Osteoblast (primary cell): ENCODE results near the gene ARMC6. TPM values are rescaled to one million over a fixed set of nuclear protein-coding genes. Genes with fewer than 3 reads are reported as not detected.
A peak's percentile ranks its signal among the peaks of the same experiment; 100 is the strongest.

Source experiments
- DNase-seq: peaks from one replicate; pipeline ENCODE4 v3.0.0; 2011; ENCODE audit warnings: low spot score, mixed read lengths; ENCODE audit not compliant: insufficient read length; ENCODE audit errors: missing footprints
- H2AFZ ChIP-seq: 2 replicates; pipeline ENCODE4 v1.6.0; 2011; ENCODE audit warnings: mild to moderate bottlenecking, low read length
- H3K27ac ChIP-seq: 2 replicates; pipeline ENCODE4 v1.5.1; 2011; ENCODE audit warnings: mild to moderate bottlenecking, low read depth, low read length, moderate library complexity
- H3K27me3 ChIP-seq: 2 replicates; pipeline ENCODE4 v1.6.0; 2012; ENCODE audit warnings: mild to moderate bottlenecking, control low read depth, inconsistent platforms, low read length, moderate library complexity; ENCODE audit not compliant: insufficient read depth
- H3K36me3 ChIP-seq: 2 replicates; pipeline ENCODE4 v1.5.1; 2011; ENCODE audit warnings: mild to moderate bottlenecking, low read length, control low read depth, moderate library complexity; ENCODE audit not compliant: insufficient read depth
- H3K4me1 ChIP-seq: 2 replicates; pipeline ENCODE4 v1.5.1; 2011; ENCODE audit warnings: mild to moderate bottlenecking, low read length, control low read depth, moderate library complexity; ENCODE audit not compliant: insufficient read depth
- H3K4me2 ChIP-seq: 2 replicates; pipeline ENCODE4 v1.6.0; 2011; ENCODE audit warnings: mild to moderate bottlenecking, low read length; ENCODE audit not compliant: insufficient read depth
- H3K4me3 ChIP-seq: fragments of 200-600 bp; sonication (generic); 3 replicates; pipeline ENCODE4 v1.5.1; 2012; ENCODE audit warnings: mild to moderate bottlenecking, low read length, inconsistent platforms; ENCODE audit not compliant: insufficient read depth
- H3K79me2 ChIP-seq: 2 replicates; pipeline ENCODE4 v1.6.0; 2012; ENCODE audit warnings: mild to moderate bottlenecking, low read length, control low read depth, inconsistent platforms; ENCODE audit not compliant: insufficient read depth
- H3K9me3 ChIP-seq: 2 replicates; pipeline ENCODE4 v1.5.1; 2011; ENCODE audit warnings: low read depth, low read length, control low read depth
- H4K20me1 ChIP-seq: 2 replicates; pipeline ENCODE4 v1.6.0; 2012; ENCODE audit warnings: mild to moderate bottlenecking, low read length, control low read depth; ENCODE audit not compliant: insufficient read depth
- total RNA-seq: library from RNA; depleted of rRNA; stranded (reverse); fragments of >200 nt; gene quantifications from 2 replicates; pipeline ENCODE4 v1.2.3, GENCODE V29; 2012
- TF ChIP-seq, protein P1 (sequence below): IDR thresholded peaks from 2 replicates; pipeline ENCODE4 v1.5.1; 2011; ENCODE audit warnings: mild to moderate bottlenecking, low read depth, low read length, moderate library complexity; ENCODE audit errors: extremely low read depth

ARMC6 gene
- total RNA-seq, 1 donor, result 38.4 TPM

DNA sequence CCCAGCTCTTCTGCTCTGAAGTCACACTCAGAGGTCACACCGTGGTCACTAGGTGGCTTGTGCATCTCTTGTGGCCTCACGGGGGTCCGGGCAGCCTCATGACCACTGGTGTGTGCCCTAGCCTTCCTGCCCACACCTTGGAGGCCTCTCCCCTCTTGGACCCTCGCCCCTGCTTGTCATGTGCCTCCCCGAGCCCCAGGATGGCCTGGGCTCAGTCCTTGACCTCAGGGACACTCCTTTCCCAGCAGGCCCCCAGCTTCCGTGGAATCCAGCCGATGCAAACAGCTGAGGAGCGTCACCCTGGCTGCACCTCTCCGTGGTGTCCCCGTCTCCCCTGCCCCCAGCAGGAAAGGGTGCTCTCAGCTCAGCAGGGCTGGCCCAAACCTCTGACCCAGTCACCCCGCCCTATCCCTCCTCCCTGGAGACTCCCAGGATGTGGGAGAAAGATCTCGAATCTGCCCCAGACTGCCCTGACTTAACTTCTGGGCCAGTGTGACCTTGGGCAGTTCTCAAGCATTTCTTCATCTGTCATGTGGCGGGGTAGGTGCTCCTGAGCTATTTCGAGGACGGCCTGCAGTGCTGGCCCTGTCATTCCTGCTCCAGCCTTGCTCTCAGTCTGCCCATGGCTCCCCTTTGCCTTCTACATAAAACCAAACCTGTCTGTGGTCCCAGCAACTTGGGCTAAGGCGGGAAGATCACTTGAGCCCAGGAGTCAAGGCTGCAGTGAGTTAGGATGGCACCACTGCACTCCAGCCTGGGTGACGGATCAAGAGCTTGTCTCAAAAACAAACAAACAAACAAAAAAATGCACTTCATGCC is 25.8 kb downstream of the ARMC6 start:
- H4K20me1 ChIP-seq, result peaks cover 2% of the 10 kb centered on the region
- no peaks in the 10 kb centered on the region for H3K27me3 ChIP-seq
- TF ChIP-seq, protein P1, sequence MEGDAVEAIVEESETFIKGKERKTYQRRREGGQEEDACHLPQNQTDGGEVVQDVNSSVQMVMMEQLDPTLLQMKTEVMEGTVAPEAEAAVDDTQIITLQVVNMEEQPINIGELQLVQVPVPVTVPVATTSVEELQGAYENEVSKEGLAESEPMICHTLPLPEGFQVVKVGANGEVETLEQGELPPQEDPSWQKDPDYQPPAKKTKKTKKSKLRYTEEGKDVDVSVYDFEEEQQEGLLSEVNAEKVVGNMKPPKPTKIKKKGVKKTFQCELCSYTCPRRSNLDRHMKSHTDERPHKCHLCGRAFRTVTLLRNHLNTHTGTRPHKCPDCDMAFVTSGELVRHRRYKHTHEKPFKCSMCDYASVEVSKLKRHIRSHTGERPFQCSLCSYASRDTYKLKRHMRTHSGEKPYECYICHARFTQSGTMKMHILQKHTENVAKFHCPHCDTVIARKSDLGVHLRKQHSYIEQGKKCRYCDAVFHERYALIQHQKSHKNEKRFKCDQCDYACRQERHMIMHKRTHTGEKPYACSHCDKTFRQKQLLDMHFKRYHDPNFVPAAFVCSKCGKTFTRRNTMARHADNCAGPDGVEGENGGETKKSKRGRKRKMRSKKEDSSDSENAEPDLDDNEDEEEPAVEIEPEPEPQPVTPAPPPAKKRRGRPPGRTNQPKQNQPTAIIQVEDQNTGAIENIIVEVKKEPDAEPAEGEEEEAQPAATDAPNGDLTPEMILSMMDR, result no peak
- H3K9me3 ChIP-seq, result no peaks in the 10 kb centered on the region
- peaks cover 15% of the 10 kb centered on the region for H3K4me1 ChIP-seq
- H2AFZ ChIP-seq, result no peak overlapping the region
- peak; percentile 43 for DNase-seq
- H3K79me2 ChIP-seq, result no peaks in the 10 kb centered on the region
- H3K36me3 ChIP-seq, result peaks cover 39% of the 10 kb centered on the region
- H3K4me3 ChIP-seq, result no peak overlapping the region
- no peak overlapping the region for H3K27ac ChIP-seq
- H3K4me2 ChIP-seq, result no peak overlapping the region

DNA sequence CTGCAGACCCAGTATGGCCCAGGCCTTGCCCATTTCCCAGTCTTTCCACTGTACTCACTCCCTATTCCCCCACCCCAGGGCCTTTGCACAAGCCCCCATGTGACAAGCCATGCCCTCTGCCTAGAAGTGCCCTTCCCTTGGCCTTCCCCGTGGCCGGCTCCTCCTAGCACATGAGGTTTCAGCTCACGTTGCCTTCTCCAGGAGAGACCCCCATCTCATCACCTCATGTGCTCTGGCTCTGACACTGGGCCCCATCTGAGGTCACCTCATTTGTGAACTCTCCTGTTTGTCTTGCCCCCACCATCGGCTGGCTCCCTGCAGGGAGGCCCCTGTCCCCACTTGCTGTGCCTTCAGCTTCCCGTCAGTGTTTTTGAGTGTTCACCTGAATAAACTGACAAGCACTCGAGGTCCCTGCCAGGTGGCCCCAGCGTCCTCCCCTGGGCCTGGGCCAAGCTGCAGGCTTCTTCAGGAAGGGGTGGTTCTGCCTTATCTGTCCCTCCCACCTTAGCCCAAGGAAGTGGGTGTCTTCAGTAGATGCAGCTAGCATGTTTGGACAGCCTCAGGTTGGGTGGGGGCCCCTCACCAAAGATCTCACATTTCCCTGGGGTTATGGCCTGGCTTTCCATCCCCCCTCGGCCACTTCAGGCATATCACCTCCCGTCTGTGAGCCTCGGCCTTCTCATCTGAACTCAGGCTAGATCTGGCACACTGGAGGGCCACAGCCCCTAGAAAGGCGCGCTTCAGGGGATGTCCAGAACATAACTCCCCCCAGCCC is 26.6 kb downstream of the ARMC6 start:
- Histone ChIP-seq H3K27ac (no peak overlapping the region), H3K27me3 (no peaks in the 10 kb centered on the region), H3K9me3 (no peaks in the 10 kb centered on the region), H4K20me1 (peaks cover 2% of the 10 kb centered on the region), H3K36me3 (peaks cover 31% of the 10 kb centered on the region), H3K4me1 (peaks cover 23% of the 10 kb centered on the region), H3K4me2 (no peak overlapping the region), H3K79me2 (no peaks in the 10 kb centered on the region), H2AFZ (no peak overlapping the region), H3K4me3 (no peak overlapping the region)
- TF ChIP-seq, protein P1, result no peak
- DNase-seq, result peak; percentile 76

DNA sequence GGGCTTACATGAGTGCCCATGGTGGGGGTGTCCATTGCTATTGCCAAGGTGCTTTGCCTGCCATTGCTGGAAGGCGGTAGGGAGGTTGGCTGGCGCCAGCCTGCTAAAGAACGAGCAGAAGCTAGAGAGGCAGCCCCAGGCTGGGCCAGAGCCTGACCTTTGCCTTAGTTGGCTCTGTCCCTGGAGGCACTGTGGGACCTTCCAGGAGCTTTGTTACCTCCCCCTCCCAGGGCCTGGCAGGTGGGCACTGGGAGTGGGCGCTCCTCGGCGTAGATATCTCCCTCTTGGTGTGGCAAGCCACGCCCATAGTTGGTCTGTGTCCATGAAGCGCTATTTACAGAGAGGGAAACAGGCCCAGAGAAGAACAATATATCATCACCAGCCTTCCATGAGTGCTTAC is 28.1 kb downstream of the ARMC6 start:
- TF ChIP-seq, protein P1, result no peak
- Histone ChIP-seq H3K27ac (no peak overlapping the region), H3K4me3 (no peak overlapping the region), H3K27me3 (no peaks in the 10 kb centered on the region), H4K20me1 (no peaks in the 10 kb centered on the region), H2AFZ (no peak overlapping the region), H3K36me3 (peaks cover 25% of the 10 kb centered on the region), H3K79me2 (no peaks in the 10 kb centered on the region), H3K4me1 (peaks cover 28% of the 10 kb centered on the region), H3K4me2 (no peak overlapping the region), H3K9me3 (no peaks in the 10 kb centered on the region)
- DNase-seq, result peak; percentile 45
